Mammary epithelial cell (primary cell): ENCODE measurements around the gene SGCB.

ENCODE experiments used
- CTCF ChIP-seq, 2 donors: IDR thresholded peaks in 1 of 2; conservative IDR thresholded peaks in 1 of 2; 2 replicates each; pipeline ENCODE4 v1.5.1; 2011 to 2012; ENCODE audit warnings: inconsistent platforms in 2 of 2, low read length in 2 of 2, mild to moderate bottlenecking in 2 of 2, control low read depth in 1 of 2, low read depth in 1 of 2; ENCODE audit not compliant: insufficient read depth in 1 of 2; ENCODE audit errors: extremely low read depth in 1 of 2
- EZH2 ChIP-seq: IDR thresholded peaks from 2 replicates; pipeline ENCODE4 v1.6.1; 2012; ENCODE audit warnings: low read length, inconsistent platforms, borderline replicate concordance

- TF ChIP-seq CTCF (conservative IDR thresholded peaks at IDR 0.05 in 1 of 2, IDR thresholded peaks at IDR 0.05 in 1 of 2; ENCODE audit: extremely low read depth in 1 of 2, insufficient read depth in 1 of 2, low read depth in 1 of 2, low read length in 2 of 2) (no peak), EZH2 (no peak)
Measured at GRCh38 chr4:52076731-52077130, 38.6 kb upstream of the SGCB start.
